Ramos (cell line): ENCODE data around the gene TRAF3IP1.
"Not testable (repeated sequence)": the region's sequence is repeated elsewhere in the genome, so short reads cannot be mapped to it uniquely, and the experiment has no call there.

ENCODE experiments used
- in situ Hi-C: fragments of 300-500 bp; cut with MboI; formaldehyde crosslinking; loops from one replicate; pipeline ENCODE4 v1.14.3; 2022; ENCODE audit warnings: low sequenced_read_pairs; ENCODE audit not compliant: unreplicated experiment

TRAF3IP1 gene

GRCh38 chr2:238305092-238305862 is 15.0 kb upstream of the TRAF3IP1 start:
- in situ Hi-C loops: no loop called here

DNA sequence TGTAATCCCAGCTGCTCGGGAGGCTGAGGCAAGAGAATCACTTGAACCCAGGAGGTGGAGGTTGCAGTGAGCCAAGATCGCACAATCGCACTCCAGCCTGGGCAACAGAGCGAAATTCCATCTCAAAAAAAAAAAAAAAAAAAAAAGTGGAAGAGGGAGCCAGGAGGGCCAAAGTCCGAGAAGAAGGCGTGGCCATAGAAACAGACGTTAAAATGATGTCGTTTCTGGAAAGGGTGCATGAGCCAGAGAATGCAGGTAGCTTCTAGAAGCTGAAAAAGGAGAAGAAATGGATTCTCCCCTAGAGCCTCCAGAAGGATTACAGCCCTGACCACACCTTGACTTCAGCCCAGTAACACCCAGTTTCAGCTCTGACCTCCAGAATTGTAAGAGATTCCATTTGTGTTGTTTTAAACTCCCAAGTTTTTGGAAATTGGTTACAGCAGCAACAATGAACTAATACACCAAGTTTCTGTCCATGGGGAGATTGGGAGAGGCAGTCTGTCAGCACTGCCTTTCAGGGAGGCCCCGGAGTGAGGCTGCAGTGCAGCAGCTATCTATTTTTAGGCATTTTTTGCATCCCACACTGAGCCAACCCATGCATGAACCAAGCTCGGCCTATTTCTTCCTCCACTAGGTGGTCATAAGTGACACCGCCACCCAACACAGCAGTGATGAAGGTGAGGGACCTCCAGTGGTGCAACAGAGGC is 14.2 kb upstream of the TRAF3IP1 start:
- in situ Hi-C loops: no loop called here

GRCh38 chr2:238306672-238306998 is 13.7 kb upstream of the TRAF3IP1 start:
- in situ Hi-C loops: no loop called here

DNA sequence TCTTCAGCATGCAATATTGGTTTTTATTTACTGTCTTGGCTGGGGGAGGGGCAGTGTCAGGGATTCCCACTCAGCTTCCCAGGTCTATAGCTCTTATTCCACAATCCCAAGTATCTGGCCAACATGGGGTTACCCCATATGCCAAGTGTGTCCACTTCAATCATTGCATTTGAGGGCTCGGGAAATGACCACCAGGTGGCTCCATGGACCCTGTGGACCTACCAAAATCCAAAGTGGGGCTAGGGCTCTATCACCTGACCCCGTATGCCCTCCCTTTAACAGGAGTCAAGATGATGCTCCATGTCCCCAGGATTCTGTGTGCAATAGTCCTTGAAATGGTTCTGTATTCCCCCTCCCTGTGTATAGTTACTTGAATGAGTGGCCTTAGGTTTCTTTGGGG is 12.1 kb upstream of the TRAF3IP1 start:
- in situ Hi-C loops: no loop called here

DNA sequence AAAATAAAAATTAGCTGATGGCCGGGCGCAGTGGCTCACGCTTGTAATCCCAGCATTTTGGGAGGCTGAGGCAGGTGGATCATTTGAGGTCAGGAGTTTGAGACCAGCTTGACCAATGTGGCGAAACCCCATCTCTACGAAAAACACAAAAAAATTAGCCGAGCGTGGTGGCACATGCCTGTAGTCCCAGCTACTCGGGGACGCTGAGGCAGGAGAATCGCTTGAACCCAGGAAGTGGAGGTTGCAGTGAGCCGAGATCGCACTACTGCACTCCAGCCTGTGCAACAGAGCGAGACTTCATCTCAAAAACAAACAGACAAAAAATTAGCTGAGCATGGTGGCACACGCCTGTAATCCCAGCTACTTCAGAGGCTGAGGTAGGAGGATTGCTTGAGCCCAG is 9.6 kb upstream of the TRAF3IP1 start:
- in situ Hi-C loops: not testable (repeated sequence)

GRCh38 chr2:238313289-238313990 is 6.9 kb upstream of the TRAF3IP1 start:
- in situ Hi-C loops: no loop called here

DNA sequence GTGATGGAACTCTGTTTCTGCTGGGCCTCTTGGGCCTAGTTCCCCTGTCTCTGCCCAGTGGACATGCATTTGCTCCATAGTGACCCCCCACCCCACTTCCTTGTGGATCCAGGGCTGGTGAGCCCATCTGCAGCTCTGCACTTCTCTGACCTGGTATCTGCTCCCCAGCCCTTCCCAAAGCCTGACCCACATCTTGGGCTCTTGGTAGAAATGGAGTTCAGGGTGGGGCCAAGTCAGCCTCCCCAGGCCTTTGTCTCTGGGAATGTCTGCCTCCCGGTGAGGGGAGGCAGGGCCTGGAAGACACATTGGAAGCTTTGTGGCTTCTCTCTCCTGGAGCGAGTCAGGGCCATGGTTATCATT is 6.3 kb upstream of the TRAF3IP1 start:
- in situ Hi-C loops: no loop called here

DNA sequence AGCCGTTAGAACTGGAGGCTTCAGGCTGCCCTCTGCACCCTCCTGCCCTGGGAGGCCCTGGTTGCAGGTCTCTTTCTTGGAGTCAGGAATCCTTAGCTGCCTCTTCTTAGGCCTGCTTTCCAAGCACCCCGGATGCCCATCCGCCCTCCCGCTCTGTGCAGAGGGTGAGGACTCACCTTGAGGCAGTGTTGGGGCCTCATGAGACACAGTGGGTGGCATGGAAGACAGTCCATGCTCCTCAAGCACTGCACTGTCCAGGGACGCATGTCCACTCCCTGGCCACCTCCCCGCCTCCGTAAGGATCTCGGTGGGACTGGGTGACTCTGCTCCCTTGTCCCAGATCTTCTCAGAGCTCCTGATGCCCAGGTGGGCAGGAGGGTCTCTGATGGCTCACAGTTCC is 5.7 kb upstream of the TRAF3IP1 start:
- in situ Hi-C loops: no loop called here

GRCh38 chr2:238315031-238315595 is 5.2 kb upstream of the TRAF3IP1 start:
- in situ Hi-C loops: no loop called here

DNA sequence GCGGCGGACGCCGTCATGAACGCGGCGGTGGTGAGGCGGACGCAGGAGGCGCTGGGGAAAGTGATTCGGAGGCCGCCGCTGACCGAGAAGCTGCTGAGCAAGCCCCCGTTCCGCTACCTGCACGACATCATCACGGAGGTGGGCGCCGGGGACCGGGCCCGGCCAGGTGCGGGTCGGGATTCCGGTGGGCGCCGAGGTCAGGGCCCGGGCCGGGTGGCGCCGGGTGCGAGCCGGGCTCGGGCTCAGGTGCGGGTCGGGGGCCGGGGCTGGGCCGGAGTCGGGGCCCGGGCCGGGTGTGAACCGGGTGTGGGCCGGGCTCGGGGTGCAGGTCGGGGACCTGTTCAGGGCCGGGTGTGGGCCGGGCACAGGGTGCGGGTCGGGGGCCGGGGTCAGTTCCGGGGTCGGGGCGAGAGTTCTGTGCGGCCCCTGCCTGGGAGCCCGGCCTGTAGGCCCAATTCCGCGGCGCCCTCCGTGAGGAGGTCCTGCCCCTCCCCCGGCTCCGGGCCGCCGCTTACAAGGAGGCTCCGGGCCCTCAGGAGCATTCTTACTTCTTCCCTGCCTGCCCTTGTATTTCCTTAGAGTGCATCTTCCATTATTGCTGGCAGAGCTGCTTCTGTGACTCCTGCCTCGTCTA is 447 bp downstream of the TRAF3IP1 start:
- in situ Hi-C loops: no loop called here

DNA sequence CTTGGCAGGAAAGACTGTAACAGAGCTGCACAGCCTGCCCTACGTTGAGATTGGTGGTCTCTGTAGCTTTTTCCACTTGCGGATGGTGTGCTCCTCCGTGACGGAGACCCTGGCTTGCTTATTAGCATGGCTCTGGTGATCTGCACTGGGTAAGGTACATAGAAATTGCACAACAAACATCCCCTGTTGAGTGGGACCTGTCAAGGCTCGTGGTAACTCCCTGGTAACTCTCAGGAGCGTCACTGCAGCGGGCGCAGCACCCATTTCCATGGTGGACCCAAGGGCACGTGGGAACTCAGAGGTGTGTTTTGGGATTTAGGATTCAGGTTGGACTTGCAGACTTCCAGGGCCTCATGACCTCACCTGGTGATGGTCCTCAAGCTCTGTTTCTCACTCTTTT is 1.1 kb downstream of the TRAF3IP1 start:
- in situ Hi-C loops: no loop called here

GRCh38 chr2:238322001-238322411 is 1.7 kb downstream of the TRAF3IP1 start:
- in situ Hi-C loops: no loop called here

GRCh38 chr2:238324248-238324647 is 3.9 kb downstream of the TRAF3IP1 start:
- in situ Hi-C loops: not testable (repeated sequence)

- in situ Hi-C loops: no loop called here
These were observed 5.4 kb downstream of the TRAF3IP1 start for GRCh38 chr2:238325694-238326093.

DNA sequence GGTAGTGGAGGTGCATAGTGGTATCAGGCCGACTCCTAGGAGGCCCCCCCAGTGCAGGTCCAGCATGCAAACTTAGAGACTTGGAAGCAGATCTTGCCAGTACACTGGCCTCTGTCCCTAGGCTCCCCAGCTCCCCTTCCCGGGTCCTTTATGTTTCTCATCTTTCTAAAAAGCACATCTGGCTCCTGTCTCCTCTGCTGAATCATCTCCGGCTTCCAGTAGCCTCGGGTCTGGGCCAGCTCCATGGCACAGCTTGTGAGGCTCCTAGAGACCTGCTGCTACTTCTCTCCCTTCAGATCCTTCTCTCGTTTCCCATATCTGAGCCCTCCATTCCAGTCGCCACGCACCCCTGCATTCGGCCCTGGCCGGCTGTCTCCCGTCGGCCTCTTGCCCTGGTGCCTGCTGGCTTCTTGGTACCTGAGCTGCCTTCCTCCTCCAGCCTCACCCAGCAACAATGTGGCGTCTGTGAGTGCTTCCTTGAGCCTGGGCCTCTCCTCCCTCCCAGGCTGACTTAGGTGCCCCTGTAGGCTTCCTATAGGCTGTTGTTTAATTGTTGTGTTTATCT is 6.6 kb downstream of the TRAF3IP1 start:
- in situ Hi-C loops: no loop called here

DNA sequence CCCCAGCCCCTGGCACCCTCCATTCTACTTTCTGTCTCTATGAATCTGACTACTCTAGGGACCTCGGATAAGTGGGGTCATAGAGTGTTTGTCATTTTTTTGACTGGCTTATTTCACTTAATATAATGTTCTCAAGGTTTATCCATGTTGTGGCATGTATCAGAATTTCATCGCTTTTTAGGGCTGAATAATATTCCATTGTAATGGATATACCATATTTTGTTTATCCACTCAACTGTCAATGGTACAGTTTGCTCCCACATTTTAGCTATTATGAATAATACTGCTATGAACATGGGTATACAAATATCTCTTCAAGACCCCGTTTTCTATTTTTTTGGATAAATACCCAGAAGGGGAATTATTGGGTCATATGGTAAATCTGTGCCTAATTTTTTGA is 7.4 kb downstream of the TRAF3IP1 start:
- in situ Hi-C loops: no loop called here

DNA sequence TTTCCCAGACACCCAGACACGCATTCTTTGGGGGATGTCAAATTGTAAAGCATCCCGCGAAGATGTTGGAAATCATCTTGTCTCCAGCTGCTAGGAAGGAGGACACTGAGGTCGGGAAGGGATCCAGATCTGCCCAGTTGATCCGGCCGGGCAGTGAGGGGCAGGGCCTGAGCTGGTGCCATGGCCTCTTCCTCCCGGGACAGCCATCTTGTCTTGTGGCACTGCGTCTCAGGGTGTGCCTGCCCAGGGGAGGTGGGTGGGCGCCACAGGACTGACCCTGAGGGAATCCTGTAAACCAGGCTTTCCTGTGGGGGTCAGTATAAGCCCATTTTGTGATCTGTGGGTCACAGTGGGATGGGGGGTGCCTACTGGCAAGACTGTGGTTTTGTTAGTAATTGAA is 10.1 kb downstream of the TRAF3IP1 start:
- in situ Hi-C loops: no loop called here

DNA sequence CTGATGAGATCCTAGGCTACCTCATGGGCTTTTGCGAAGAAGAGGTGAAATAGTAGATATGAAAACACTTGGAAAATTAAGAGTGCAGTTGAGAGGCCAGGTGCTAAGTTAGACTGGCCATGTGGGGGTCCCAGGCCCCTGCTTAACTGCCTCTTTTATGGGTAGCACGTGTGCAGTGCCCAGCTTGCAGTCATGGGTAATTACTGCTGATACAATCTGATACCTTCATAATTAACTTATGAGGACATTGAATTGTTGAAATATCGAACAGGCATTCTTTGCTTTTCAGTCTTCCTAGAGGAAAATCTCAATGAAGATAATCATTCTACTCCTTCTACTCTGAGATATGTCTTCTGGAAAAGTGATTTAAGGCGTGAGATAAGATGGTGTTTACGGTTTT is 11.6 kb downstream of the TRAF3IP1 start:
- in situ Hi-C loops: no loop called here

DNA sequence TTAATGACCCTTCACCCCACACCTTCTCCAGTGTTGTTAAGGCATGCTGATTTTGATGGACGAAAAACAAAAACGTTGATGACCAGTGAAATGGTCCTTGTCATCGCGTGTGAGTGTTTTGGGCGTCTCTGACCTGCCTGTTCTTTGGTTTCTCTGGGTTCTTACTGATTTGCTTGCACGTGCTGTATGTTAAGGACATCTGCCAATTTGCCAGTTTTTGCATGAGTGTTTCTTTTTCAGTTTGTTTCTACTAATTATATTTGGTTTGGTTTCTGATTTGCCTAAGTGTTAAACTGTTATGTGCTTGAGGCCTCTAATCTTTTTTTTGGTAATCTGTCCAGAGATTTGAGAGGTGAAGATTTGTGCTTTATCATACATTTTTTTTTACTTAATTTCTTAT is 14.6 kb downstream of the TRAF3IP1 start:
- in situ Hi-C loops: no loop called here

- in situ Hi-C loops: not testable (repeated sequence)
These were observed 15.3 kb downstream of the TRAF3IP1 start for GRCh38 chr2:238335591-238335990.
